NCI-H146 (cell line): ENCODE results near the gene ELP2.
"Not testable (repeated sequence)": the region's sequence is repeated elsewhere in the genome, so short reads cannot be mapped to it uniquely, and the experiment has no call there.

ENCODE experiments used
- DNase-seq: peaks from one replicate; lab custom pipeline; 2025; lab: John Stamatoyannopoulos, UW

The ELP2 gene

DNA sequence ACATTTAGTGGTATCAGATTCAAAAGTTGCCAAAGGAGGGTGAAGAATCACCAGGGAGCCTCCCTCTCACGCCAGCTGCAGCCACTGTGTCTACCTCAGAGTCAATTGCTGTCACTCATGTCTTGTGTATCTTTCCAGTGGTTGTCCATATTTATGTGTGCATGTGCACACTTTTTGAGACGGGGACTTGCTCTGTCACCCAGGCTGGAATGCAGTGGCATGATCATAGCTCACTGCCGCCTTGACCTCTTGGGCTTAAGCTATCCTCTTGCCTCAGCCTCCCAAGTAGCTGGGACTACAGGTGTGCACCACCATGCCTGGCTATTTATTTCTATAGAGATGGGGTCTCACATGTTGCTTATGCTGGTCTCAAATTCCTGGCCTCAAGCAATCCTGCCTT is 61.6 kb downstream of the ELP2 start:
- DNase-seq = no peak

DNA sequence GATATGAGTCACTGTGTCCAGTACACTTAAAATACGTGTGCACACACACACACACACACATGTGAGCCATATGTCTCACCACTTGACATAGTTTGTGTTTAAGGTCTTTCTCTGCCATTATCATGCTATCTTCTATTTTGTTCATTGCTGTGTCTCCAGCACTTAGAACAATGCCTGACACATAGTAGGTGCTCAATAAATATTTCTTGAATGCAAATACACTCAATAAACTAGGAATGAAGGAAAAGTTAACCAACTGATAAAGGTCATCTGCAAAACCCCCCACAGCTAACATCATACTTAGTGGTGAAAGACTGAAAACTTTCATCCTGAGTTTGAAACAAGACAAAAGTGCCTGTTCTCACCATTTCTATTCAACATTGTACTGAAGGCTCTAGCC is 62.0 kb downstream of the ELP2 start:
- no peak for DNase-seq

DNA sequence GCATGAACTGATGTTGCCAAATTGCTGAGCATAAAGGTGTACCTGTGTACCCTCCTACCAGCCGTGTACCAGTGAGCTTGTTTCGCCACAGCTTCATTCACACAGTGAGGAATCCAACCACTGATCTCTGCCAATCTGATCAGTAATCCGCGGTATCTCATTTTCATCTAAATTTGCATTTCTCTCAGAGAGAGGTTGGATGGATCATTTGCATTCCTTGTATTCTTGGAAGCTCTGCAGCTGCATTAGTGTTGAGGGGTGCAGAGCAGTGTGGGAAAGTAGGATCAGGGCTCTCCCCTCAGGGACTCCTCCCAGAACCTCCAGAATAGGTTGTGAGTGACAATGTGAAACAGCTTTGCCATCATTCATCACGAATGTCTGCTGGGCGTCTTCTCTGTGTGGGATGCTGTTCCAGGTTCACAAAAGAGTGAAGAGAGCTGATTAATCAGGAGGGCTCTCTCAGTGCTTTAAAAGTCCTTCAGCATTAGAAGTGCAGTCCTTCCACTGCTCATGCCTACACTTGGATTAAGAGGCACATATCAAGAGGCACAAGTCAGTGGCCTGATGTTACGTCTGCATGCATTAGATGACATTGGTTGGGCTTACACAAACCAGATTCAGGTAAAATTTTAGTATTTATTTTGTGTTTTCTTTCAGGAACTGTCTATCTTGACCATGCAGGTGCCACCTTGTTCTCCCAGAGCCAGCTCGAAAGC is 65.1 kb downstream of the ELP2 start:
- DNase-seq = no peak

DNA sequence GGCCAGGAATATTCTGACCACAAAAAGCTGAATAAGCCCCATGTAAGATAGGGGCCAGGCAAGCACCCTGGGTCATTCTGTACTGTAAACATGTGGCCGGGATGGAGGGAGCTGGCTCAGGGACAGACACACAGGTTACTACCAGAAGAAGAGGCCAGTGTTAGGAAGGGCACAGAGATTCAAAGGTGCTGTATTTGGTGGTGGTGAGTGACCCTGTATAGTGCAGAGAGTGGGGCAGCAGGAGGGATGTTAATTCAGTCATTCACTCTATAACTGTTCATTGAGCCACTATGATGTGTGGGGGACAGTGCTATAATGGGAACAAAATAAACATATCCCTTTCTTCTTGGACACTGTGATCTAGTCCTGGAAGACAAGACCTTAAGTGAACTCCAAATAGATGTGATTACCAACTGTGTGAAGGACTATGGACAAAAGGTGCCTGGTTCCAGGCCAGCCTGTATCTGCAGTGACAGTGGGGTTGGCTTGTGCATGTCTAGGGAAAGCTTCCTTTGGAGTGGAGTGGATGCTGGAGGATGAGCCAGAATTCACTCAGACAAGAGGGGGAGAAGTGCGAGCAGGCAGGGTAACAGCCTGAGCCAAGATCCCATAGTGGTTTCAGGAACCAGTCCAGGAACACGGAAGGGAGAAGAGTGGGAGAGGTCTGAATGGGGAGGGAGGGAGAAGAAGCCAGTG is 65.9 kb downstream of the ELP2 start:
- DNase-seq = no peak

DNA sequence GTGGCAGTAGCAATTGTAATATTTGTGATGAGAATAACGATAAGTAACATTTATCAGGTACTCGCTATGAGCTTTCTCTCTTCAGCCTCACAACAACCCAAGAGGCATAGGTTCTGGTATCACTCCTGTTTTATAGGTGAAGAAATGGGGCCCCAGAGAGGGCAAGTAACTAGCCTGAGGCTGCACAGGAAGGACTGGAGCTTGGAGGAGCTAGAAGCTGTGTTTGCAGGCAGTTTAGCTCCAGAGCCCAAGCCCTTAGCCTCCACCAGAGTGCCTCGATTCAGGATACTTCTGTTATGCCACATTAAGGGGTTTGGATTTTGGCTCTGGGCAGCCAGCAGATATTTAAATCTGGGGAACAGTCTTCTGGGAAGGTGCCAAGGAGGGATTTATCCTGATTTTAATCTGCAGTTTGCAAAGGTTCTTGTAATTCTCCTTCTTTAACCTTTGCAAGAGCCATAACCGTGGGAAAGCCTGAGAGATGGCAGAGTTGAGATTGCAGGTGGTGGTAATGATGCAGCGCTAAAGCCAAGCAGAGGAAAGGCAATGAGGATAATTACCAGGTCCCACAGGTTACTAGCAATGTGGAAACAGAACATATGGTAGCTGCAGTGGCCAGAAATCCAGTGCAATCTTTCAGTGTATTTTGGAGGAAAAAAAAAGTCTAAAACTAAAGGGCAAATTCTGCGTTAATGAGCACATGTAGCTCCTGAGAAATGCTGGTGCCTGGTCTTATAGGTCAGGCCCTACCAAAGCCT is 66.7 kb downstream of the ELP2 start:
- no peak for DNase-seq

DNA sequence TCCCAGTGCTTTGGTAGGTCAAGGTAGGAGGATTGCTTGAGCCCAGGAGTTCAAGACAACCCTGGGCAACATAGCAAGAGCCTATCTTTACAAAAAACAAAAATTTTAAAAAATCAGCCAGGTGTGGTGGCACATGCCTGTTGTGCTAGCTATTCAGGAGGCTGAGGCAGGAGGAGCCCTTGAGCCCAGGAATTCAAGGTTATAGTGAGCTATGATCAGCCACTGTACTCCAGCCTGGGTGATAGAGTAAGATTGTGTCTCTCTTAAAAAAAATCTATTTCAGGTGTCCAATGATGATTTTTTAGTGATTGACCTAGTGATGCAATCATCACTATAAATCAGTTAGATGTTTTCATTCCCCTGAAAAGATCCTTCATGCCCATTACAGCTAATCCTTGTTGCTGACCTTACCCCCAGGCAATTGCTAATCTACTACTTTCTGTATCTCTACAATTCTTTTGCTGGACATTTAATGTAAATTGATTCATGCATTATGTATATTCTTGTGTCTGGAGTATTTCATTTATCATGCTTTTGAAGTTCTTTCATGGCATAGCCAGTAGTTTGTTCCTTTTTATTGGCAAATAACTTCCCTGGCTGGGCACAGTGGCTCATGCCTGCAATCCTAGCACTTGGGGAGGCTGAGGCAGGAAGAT is 67.9 kb downstream of the ELP2 start:
- no peak for DNase-seq

DNA sequence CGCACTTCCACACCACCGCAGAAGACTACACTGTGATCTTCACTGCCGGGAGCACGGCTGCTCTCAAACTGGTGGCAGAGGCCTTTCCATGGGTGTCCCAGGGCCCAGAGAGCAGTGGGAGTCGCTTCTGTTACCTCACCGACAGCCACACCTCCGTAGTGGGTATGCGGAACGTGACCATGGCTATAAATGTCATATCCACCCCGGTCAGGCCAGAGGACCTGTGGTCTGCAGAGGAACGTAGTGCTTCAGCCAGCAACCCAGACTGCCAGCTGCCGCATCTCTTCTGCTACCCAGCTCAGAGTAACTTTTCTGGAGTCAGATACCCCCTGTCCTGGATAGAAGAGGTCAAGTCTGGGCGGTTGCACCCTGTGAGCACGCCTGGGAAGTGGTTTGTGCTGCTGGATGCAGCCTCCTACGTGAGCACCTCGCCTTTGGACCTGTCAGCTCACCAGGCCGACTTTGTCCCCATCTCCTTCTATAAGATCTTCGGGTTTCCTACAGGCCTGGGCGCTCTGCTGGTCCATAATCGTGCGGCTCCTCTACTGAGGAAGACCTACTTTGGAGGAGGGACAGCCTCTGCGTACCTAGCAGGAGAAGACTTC is 70.1 kb downstream of the ELP2 start:
- DNase-seq = no peak

DNA sequence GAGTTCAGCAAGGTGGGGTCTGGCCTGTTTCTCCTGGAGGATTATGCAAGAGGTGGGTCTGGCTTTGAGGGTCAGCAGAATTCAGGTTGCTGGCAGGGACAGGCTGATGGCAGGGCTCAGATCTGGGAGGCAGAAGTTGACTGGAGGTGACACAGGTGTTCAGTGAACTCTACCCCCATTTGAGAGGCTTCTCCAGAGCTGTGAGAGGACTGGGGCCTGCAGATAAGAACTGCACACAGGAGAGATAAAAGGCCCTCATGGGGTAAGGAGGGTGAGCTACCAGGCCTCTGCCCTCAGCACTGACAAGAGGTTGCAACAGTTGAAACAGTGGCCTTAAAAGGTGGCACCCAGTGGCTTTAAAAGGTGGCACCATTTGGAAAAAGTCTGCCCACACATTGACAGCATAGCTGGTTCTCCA is 70.7 kb downstream of the ELP2 start:
- no peak for DNase-seq

DNA sequence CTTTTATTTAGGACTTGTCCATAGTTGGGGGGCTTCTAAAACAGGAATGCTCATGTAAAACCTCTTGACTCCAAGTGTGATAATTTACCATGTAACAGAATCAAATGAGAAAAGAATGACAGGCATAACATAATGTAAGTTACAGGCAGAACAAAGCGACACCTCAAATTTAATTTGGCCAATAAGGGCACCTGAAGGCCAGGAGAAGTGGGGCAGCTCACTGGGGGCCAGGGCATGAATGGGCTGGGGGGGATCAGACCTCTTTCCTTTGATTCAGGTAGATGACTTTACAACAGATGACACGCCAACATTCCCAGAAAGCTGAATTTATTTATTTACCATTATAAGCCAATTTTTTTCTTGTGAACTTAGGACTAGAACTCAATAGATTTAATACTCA is 72.1 kb downstream of the ELP2 start:
- no peak for DNase-seq

DNA sequence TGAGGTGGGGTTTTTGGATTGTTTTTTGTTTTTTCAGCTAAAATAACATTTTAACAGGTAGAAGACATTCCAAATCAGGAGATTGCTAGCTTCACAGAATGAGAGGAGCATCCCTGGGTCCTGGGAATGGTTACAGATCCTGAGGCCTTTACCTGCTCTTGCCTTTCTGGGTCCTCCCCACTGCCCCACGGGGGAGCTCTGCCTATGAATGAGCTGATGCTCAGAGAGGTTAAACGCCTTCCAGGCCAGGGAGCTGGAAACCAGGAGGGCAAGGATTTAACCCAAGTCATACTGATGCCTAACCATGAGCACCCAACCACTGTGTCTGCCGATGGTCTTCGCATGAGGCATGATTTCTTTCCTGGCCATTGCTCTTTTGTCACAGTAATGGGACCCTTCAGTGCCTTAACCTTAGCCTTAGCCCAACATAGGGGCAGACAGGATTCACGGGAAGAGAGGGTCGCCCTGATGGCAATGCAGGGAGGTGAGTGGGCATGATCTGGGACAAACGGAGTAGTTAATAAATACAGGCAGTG is 73.7 kb downstream of the ELP2 start:
- DNase-seq = no peak

DNA sequence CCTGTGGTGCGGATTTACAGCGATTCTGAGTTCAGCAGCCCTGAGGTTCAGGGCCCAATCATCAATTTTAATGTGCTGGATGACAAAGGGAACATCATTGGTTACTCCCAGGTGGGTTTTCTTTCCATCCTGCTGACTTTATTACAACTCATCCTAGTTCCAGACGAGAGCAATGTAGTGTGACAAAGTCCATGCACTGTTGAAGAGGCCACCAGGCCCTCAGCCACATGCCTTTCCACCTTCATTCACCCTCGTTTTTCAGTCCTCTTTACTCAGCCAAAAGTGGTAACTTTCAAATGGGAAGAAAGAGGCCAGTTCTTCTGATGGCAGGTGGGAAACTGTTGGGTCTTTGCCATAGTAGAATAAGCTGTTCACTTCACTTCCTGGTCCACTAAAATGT is 75.5 kb downstream of the ELP2 start:
- no peak for DNase-seq

DNA sequence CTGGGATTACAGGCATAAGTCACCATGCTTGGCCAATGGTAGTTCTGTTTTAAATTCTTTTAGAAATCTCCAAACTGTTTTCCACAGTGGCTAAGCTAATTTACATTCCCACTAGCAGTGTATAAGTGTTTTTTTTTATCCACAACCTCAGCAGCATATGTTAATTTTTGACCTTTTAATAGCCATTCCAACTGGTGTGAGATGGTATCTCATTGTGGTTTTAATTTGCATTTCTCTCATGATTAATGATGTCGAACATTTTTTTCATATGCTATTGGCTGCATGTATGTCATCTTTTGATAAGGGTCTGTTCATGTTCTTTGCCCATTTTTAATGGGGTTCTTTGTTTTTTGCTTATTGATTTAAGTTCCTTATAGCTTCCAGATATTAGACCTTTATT is 77.6 kb downstream of the ELP2 start:
- no peak for DNase-seq

DNA sequence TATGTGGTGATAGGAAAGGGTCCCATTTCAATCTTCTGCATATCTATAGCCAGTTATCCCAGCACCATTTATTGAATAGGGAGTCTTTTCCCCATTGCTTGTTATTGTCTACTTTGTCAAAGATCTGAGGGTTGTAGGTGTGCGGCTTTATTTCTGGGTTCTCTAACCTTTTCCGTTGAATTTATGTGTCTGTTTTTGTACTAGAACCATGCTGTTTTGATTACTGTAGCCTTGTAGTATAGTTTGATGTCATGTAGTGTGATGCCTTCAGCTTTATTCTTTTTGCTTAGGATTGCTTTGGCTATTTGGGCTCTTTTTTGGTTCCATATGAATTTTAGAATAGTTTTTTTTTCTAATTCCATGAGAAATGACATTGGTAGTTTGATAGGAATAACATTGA is 78.3 kb downstream of the ELP2 start:
- DNase-seq = not testable (repeated sequence)

DNA sequence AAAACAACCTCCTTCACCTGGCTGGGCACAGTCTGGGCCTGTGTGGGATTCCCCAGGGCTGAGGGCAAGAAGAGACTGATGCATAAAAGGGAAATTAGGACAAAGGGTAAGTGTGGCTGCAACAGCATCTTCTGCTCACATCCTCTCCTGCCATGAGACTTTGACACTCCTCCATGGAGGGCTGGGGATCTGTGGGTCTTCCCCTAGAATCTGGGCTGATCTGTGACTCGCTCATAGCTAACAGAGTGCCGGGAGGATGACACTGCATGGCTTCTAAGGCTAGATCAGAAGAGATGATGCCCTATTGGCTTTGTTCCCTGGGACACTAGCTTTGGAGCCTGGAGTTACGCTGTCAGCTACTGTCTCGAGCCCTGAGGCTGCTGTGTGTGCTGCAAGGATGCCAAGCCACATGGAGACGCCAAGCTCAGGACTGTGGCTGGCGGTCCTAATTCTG is 81.9 kb downstream of the ELP2 start:
- DNase-seq = no peak

DNA sequence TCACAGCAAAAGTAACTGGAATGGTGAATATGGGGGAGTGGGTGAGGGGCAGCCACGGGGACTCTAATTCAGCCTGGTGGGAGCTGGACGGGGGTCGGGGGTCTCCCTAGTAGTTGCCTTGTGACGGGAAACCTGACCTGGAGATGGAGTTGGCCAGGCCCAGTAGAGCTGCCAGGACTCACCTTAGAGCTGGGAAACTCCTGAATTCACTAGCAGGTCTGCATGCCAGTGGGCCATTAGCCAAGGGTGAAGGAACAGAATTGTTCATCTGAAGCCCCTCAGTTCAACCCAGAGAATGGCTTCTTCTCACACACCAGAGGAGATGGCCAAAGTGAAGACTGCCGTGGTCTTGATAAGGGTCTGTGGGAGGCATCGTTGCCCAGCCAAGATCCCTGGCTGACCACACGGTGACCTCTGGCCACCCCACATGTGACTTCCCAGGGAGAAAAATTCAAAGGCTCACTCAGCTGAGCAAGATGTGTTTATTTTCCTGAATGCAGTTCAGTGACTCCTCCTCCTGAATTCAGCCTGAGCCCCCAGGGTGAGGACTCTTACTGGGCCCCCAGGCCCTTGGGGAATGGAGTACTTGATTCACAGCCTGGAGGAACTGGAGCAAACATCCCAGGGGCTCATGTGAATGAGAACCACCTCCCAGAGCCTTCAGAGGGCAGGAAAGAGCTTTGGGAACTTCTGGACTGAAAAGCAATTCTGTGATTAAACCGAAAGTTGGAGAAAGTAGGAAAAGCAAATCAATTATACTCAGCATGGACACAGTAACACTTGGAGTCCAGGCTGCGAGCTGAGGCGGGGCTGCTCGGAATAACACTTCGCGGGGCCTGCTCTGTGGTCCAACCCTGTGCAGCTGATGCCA is 82.8 kb downstream of the ELP2 start:
- DNase-seq = no peak

DNA sequence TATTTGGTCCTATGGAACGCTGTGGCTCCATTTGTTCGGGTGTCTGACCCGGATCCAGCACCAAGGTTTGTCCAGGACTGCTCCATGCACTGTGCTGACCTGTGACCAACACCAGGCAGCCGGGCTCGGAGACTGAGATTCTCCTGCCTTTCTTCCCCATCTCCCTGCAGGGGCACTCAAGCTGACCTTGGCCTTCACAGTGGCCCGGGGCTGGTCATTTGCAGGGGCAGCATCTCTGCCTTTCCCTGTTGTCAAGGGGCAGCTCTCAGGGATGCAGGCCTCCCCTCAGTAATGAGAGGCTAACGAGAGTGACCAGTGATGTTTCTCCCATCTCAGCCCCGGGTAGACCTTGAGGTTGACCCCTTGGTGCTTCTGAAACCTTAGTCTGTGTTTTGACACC is 85.1 kb downstream of the ELP2 start:
- no peak for DNase-seq

DNA sequence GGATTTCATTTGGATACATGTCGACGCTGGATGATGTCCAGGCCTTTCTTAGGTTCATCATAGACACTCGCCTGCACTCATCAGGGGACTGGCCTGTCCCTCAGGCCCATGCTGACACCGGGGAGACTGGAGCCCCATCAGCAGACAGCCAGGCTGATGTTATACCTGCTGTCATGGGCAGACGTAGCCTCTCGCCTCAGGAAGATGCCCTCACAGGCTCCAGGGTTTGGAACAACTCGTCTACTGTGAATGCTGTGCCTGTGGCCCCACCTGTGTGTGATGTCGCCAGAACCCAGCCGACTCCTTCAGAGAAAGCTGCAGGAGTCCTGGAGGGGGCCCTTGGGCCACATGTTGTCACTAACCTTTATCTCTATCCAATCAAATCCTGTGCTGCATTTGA is 85.9 kb downstream of the ELP2 start:
- DNase-seq = no peak

DNA sequence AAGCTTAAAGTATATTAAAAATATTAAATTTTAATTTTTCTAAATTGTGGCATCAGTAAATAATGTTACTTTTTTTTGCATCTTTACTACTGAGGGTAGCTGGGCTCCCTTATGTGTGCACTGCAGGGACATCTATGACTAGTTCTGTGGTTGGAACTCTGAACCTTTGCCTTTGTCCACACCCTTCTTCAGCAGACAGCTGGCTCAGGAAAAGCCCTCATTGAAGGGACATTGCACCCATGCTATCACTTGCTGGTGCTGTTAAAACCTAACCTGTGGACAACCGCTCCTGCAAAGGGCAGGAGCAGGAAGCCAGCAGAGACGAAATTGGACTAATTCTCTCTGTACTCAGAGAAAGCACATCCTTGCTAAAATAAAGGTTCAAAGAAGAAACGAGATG is 87.6 kb downstream of the ELP2 start:
- no peak for DNase-seq

DNA sequence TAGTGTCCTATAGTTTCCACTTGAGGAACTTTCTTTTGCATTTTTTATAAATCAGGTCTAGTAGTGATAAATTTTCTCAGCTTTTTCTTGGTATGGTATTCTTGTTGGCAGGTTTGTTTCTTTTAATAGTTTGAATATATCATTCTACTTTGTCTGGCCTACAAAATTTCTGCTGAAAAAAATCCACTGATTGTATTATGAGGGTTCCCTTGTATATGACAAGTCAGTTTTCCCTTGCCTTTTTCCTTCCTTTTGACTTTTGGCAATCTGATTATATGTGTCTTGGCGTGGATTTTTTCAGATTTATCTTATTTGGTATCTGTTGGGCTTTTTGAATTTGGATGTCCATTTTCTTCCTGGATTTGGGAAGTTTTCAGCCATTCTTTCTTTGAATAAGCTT is 99.5 kb downstream of the ELP2 start:
- no peak for DNase-seq
